Activated naive CD8-positive, alpha-beta T cell treated with anti-CD3 and anti-CD28 coated beads, Interleukin-2, amount 50 U/mL, for 16 hours (primary cell): ENCODE measurements around the gene SETD7.

ENCODE experiments used
- DNase-seq: peaks from one replicate; pipeline ENCODE4 v3.0.0-alpha.2; 2020; ENCODE audit warnings: low read depth, low spot score

SETD7 gene

GRCh38 chr4:139574641-139575040 is 18.6 kb upstream of the SETD7 start:
- no peak for DNase-seq

- DNase-seq, result no peak
Measured at GRCh38 chr4:139568206-139568955, 12.4 kb upstream of the SETD7 start.

GRCh38 chr4:139567159-139567870 is 11.3 kb upstream of the SETD7 start:
- no peak for DNase-seq

- no peak for DNase-seq
Measured at GRCh38 chr4:139564502-139564901, 8.5 kb upstream of the SETD7 start.

- DNase-seq, result no peak
Measured at GRCh38 chr4:139563515-139563914, 7.5 kb upstream of the SETD7 start.

GRCh38 chr4:139562839-139563238 is 6.8 kb upstream of the SETD7 start:
- no peak for DNase-seq

- no peak for DNase-seq
Measured at GRCh38 chr4:139562067-139562684, 6.2 kb upstream of the SETD7 start.

GRCh38 chr4:139560406-139561104 is 4.5 kb upstream of the SETD7 start:
- no peak for DNase-seq

- DNase-seq, result no peak
Measured at GRCh38 chr4:139559687-139560086, 3.7 kb upstream of the SETD7 start.

- no peak for DNase-seq
Measured at GRCh38 chr4:139559089-139559479, 3.1 kb upstream of the SETD7 start.

- no peak for DNase-seq
Measured at GRCh38 chr4:139558235-139559088, 2.4 kb upstream of the SETD7 start.

GRCh38 chr4:139557556-139558110 is 1.6 kb upstream of the SETD7 start:
- DNase-seq, result no peak

- peak; percentile 11 for DNase-seq
Measured at GRCh38 chr4:139556724-139557555, 921 bp upstream of the SETD7 start.

- no peak for DNase-seq
Measured at GRCh38 chr4:139555705-139556070, 331 bp downstream of the SETD7 start.

- DNase-seq, result peak; percentile 52
Measured at GRCh38 chr4:139554893-139555704, 920 bp downstream of the SETD7 start.

GRCh38 chr4:139554642-139554892 is 1.5 kb downstream of the SETD7 start:
- DNase-seq, result no peak

- DNase-seq, result no peak
Measured at GRCh38 chr4:139553751-139554641, 2.0 kb downstream of the SETD7 start.

- DNase-seq, result no peak
Measured at GRCh38 chr4:139552517-139553307, 3.3 kb downstream of the SETD7 start.
